Stromal cell of bone marrow (primary cell): ENCODE measurements around the gene NTRK2.

ENCODE experiments used
- DNase-seq: peaks from one replicate; pipeline ENCODE4 v3.0.0-alpha.2; 2012; ENCODE audit warnings: low read depth

Gene NTRK2

DNA sequence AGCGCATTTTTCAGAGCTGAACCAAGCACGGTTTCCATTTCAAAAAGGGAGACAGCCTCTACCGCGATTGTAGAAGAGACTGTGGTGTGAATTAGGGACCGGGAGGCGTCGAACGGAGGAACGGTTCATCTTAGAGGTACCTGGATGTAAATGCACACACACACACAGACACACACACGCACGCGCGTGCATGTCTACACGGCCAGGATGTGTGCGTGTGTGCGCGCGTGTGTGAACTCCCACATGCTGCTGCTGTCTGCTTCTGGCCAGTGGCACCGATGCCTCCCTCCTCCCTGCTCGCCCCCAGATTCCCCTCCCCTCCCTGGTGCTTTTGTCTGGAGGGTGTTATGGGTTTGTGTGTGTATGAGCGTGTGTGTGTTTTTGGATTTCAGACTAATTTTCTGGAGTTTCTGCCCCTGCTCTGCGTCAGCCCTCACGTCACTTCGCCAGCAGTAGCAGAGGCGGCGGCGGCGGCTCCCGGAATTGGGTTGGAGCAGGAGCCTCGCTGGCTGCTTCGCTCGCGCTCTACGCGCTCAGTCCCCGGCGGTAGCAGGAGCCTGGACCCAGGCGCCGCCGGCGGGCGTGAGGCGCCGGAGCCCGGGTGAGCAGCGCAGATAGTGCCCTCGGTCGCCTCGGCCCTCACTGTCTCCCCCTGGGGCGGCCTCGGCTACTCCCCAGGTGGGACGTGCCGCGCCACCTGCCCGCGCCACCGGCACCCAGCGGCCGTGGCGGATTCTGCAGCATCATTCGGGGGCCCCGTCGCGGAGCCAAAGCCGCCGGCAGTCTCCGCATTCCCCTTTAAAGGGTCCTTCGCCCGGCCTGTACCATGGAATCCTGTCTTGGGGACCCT lies at the start of gene NTRK2:
NTRK2 (plus strand) TSS at position 442 of the 850 bp plus-strand sequence. CDS start 1,020 bp downstream, outside the sequence.
- DNase-seq, result no peak

DNA sequence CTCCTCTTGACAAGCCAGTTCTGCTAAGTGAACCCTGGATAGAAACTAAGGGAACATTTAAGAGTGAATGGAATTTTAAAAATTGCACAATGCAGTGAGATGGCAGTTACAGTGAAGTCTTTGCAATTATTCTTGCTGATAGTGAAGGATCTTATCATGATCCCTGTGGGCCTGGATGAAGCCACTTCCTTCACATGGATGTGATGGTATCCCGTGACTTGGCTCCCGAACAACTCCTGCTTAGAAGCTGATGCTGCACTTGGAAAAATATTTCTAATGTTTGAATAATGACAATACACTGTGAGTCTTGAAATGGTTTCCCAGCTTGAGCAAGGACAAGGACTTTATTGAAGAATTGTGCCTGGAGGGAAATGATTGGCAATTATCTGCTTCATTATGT lies 49.2 kb upstream of the NTRK2 start:
- DNase-seq, result no peak

DNA sequence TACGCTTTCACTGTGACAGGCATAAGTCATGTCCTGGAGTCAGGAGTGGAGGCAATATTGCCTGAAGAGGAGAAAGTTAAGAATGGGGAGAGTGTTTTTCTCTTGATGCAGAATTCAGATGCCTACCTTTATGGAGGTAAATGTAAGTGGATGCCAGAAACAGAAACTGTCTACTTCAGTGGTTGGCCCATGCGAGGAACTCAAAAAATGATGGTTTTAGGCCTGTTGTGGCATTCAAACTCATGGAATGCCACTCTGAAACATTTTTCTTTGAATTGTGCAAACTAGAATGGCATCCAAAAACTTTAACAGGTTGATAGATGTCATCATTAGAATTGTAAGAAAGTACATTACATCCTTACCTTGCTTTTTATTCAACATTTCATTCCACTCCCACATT lies 47.7 kb upstream of the NTRK2 start:
- no peak for DNase-seq

DNA sequence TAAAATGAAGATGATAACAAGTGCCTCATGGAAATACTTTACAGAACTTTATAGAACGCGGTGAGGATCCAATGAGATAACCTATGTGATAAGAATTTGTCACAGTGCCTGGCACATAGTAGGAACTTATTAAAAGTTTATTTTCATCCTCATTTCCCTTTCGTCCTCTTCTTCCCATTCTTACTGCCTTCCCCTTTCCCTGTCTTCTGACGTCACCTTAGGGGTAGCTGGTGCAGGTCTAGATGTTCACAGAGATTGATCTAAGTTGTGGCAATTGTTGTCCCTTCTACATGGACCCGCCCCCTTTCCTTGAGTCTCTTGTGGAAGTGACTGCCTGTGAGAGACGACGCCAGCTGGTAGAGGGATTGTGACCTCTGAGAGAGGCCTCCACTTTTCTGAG lies 46.5 kb upstream of the NTRK2 start:
- no peak for DNase-seq

DNA sequence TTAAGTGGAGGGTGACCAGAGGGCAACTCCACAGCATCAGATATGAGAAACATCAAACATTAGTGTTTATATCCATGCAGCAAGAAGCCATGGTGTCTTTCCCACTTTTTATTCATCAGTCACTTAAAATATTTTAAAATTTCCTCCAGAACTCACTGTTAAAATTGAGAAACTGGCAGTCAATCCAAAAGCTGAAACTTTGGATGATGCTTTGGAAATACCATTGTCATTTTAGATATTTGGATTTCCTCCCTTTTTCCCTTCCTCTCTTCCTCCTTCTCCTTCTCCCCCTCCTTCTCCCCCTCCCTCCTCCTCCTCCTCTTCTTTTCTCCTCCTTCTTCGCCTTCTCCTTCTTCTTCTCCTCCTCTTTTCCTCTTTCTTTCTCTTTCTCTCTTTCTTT lies 33.1 kb upstream of the NTRK2 start:
- no peak for DNase-seq

DNA sequence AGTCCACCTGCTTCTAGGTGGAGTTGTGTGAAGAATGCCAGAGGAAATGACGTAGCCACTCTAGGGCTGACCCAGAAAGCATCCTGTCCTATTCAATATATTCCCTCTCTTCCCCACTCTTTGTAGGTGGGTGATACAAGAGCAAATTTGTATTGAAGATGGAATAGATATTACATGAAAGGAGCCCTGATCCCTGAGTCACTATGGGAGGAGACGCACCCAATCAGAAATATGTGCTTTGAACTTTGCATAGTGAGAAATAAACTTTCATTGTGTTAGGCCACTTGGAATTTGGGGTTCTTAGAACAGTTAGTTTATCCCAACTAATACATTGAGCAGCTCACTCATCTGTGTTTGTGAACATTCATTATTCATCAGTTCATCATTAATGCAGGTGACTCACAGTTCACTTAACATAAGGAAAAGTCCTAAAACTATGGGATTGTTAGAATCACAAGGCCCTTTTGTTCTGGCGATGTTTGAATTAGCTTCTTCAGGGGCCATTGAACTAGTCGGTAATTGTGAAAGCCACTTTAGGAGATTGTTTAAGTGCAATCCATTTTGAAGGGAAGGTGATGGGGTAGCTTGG lies 26.9 kb upstream of the NTRK2 start:
- no peak for DNase-seq

DNA sequence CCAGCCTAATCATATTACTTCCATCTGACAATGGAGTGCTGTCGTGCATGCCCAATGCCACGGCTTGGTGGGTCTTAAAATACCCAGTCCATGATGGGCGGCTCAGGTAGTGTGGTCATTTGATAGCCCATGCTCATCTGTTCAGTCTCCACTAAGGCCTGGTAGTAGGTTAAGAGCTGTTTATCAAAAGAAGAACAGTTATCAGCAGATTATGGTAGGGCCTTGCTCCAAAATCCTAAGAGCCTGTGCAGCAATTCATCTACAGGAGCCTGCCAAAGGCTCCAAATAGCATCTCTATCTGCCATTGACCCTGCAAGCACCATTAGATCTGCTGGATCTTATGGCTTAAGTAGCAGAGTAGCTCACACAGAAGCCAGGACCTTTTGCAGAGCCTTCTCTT lies 21.8 kb upstream of the NTRK2 start:
- DNase-seq, result no peak

DNA sequence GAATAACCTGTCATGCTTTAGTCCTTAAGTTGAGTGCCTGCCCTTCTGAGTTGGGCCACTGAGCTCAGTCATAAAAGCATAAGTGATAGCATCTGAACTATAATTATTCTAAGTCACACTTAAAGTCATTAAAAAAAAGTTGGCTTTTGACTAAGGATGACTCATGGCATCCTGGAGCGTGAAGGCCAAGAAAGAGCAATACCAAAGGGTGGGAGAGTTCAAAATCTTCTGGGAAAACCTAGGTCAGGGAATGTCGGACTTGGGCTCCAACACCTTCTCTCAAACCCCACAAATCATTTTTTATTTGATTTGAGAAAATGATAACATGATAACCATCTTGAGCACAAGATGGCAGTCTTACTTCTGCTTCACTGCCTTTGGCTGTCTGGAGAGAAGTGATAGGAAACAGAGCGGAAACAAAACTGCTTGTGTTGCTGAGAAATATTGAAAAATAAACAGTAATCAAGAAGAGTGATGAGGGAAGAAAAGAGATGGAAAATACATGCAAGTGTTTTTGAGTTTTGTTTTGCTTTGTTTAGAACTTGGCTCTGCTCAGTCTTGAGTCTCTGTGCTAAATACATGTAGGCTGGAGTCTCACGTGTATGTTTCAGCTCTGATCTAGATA lies 16.9 kb upstream of the NTRK2 start:
- DNase-seq, result no peak

DNA sequence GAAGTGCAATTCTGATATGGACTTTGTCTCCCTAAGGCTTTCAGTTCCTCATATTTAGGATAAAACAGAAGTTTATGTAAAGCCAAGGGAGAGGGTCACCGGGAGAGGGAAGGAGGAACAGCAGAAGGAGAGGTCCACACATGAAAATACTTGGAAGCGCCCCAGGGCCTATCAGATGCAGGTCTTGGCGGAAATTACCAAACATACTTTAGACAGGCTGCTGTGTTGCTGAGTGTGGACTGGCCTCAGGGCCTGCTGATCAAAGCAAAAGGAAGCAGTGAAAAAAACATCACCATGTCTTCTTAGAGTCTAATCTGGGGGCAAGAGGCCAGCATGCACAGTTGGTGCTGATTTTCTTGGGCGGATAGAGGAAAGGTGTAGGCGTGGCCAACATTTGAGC lies 14.1 kb upstream of the NTRK2 start:
- no peak for DNase-seq

DNA sequence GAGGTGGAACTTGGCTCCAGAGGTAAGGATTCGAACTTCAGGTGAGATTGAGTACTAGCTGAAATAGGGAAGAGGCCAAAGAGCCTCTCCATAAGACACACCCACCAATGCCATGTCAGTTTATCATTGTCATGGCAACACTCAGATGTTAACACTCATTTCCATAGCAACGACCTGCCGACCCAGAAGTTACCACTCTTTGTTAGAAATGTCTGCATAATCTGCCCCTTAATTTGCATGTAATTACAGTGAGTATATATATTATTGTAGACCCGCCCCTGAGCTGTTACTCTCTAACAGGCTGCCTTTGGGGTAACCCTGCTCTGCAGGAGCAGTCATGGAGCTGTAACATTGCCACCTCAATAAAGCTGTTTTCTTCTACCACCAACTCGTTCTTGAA lies 10.2 kb upstream of the NTRK2 start:
- DNase-seq, result no peak

DNA sequence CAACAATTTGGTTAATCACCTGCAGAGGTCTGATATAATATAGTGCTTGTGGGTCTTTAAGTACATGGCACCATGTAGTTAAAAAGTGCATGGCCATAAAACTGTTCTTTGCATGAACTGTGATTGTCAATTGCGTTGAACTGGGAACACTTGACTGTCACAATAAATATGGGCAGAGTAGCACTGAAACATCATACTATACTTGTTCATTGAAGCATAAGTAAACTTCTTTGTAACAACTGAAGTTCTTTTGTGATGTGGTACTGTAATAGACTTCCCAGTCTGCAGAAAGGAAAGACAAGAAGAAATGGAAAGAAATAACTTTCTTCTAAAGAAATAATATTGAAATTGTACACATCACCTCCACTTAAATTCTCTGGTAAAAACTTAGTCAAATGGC lies 9.8 kb upstream of the NTRK2 start:
- no peak for DNase-seq

DNA sequence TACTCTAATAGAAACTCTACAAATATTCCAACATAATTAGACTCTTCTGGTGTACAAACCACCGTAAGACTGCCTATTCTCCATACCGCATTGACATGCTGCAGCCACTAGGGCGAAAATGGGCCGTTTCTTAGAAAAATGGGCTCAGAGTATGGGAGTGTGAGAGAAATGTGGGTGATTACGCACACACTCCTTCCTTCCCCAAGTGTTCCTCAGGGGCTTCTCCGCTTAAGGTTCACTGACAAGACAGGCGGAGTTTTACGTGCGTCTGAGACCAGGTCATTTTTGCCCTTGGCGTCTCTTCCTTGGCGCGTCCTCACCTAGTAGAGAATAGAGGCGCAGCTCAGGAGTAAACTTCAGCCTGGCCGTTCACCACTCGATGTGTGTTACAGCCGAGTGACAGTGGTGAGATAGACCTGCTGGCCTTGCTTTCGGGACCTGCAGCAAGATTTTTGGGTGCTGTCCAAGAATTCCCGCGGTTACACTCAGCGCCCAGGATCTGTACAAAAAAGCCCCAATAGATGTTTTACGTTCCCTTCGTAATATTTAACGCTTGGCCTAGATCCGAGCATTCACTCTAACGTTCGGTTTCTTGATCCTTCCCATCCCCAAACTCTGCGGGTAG lies 1.8 kb upstream of the NTRK2 start:
- no peak for DNase-seq

DNA sequence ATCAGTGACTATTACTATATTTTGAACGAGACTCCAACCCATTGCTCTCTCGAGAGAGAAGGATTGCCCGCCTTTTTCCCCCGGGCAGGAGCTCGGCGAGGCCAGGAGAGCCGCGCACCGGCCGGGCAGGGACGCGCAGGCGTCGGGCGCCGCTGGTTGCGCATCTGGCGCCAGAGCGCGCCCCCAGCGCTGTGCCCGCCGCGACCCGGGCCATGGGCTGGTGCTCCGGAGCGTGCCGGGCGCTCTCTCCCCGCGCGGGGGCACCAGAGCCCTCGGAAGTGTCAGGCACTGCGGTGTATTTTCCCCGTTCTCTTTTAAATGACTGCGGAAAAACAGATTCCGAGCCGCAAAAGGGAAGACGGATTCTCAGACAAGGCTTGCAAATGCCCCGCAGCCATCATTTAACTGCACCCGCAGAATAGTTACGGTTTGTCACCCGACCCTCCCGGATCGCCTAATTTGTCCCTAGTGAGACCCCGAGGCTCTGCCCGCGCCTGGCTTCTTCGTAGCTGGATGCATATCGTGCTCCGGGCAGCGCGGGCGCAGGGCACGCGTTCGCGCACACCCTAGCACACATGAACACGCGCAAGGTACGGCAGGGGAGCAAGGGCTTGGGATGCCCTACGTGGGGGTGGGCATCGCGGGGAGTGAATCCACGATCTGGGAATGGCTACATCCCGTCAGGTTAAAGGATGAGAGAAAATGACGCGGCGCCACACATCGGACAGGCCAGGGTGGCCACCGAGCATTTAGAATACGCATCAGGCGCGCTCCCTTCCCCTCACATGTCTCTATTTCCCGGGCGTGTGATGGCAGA lies 1.1 kb upstream of the NTRK2 start:
- DNase-seq, result peak; percentile 62

DNA sequence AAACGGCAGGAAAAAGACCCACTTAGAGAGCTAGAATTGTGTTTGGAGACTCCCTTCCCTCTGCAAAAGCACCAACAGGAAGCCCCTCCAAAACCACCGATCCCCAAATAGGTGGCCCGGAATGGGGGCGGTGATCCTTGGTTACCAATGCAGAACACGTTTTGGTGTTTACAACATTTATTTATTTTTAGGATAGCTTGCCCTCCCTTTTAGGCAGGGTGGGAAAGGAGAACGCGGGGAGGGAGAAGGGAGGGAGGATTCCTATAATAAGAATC lies 579 bp upstream of the NTRK2 start:
- DNase-seq, result no peak

DNA sequence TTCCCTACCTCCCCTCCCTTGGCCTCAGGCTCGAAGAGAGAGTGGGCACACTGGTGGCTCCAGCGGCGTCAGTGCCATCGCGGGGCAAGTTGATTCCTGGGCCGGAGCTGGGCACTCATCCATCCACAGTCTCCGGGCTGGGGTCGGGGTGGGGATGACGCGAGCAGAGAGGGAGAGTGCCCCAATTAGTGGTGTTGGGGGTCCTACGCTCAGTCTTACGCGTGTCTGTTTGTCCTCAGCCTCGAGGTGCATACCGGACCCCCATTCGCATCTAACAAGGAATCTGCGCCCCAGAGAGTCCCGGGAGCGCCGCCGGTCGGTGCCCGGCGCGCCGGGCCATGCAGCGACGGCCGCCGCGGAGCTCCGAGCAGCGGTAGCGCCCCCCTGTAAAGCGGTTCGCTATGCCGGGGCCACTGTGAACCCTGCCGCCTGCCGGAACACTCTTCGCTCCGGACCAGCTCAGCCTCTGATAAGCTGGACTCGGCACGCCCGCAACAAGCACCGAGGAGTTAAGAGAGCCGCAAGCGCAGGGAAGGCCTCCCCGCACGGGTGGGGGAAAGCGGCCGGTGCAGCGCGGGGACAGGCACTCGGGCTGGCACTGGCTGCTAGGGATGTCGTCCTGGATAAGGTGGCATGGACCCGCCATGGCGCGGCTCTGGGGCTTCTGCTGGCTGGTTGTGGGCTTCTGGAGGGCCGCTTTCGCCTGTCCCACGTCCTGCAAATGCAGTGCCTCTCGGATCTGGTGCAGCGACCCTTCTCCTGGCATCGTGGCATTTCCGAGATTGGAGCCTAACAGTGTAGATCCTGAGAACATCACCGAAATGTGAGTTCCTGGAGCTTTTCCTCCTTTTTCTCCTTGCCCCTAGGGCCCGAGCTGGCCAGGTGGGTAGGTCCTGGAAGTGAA lies 861 bp downstream of the NTRK2 start:
- no peak for DNase-seq

DNA sequence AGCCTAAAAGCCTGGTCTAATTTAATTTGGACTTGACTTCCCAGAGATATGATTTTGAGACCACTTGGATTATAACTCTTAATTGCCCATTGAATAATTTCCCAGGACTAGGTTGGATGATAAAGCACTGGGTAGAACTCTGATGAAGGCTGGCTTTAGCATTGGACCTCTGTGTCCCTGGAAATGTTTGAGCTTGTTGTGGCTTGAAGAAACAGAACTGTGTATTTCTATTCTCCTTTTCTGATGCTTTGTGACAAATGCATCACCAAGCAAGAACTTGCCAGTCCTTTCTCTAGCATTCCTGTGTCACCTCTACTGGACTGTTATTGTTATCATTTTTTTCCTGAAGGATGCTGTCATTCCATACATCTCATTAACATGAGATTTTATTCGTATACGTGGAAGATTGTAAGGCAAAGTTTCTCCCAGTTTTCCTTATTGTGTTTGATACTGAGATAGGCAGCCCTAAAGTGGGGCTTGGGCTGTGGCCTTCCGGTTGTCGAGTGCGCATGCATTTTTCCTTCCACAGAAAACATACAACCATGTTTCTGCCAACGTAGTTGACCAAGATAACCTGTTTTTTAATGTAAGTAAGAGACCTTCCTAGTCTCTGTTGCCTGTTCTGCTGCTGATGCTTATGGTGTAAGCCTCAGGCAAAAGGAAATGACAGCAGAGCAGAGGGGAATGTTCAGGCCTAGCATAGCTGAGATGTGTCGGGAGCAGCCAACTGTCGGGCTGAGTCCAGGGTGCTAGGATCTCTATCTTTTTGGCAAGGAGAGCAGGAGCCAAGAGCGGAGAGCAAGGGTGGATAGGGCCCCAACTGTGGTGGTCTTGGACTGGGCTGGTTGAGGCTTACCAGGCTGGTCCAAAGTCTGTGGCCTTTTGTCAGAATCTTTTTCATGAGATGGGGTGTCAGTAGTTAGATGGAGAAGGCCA lies 2.3 kb downstream of the NTRK2 start:
- no peak for DNase-seq

DNA sequence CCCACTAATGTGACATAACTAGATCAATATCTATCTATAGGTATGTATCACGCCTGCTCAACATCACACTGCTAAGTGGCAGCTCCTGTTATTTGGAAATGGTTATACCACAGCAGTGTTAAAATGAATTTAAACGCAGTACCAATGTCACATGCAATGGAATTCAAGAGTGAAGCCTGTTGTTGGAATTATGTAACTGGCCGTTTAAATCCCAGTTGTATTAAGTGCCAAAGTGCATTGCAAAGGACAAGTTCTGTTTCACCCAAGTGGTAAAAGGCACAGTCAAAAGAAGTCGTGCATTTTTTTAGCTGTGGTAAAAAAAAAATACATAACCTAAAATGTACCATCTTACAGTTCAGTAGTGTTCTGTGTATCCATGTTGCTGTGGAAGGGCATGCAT lies 4.3 kb downstream of the NTRK2 start:
- no peak for DNase-seq

DNA sequence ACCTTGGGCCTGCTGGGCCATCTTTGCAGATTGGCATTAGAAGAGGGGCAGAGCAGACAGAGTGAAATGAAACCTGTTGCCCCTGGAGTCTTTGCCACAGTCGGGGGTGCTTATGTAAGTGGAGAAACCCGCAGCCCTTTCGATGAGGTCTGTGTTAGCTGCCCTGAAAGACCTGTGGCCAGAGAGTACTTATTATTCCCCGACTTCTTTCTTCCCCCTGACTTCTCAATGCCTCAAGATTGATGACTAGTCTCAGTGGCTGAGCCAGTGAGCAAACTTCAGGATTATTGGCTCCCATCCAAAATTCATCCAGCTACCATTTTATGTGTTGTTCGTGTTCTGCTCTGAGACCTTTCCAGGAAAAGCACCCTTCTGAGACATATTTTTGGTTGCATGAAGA lies 7.6 kb downstream of the NTRK2 start:
- DNase-seq, result no peak

DNA sequence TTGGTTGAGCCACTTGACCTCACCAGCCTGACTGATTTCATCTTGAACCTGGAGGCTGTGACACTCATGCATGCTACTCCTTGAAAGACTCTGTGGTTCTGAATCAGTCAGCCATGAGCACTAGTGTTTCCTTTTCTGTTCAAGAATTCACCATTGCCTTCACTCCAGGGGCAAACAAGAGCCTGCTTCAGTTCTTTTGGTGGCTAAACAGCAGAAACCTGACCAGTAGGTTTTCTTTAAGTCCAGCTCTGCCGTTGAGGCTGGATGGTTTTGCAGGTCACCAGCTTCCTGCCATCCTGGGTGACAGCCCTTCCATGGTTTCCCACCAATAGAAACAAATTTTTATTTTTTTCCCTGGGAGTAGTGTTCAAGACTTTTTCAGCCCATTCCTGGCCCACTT lies 10.0 kb downstream of the NTRK2 start:
- no peak for DNase-seq
